ENCODE measurements around the gene TNIK.

DNA sequence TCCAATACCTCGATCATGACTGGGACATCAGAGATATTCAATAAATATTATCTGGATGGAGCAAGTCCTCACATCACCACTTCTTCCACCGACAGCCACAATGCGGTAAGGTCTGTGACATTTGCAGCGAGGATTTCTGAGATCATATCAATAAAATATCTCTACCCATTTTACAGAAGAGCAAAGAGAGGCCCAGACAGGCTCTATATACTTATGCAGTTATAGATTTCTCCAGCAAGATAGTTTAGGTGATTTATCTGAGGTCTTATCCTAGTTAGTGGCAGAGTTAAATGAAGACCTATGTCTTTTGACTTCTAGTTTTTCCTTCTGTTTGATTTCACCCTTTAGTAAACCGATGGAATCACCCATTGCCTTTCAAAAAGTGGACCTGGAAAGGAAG, 81.6 kb downstream of the TNIK start:
- TF ChIP-seq POLR2A (IDR thresholded peaks at IDR 0.05) = no peak
- TF ChIP-seq, protein P1, sequence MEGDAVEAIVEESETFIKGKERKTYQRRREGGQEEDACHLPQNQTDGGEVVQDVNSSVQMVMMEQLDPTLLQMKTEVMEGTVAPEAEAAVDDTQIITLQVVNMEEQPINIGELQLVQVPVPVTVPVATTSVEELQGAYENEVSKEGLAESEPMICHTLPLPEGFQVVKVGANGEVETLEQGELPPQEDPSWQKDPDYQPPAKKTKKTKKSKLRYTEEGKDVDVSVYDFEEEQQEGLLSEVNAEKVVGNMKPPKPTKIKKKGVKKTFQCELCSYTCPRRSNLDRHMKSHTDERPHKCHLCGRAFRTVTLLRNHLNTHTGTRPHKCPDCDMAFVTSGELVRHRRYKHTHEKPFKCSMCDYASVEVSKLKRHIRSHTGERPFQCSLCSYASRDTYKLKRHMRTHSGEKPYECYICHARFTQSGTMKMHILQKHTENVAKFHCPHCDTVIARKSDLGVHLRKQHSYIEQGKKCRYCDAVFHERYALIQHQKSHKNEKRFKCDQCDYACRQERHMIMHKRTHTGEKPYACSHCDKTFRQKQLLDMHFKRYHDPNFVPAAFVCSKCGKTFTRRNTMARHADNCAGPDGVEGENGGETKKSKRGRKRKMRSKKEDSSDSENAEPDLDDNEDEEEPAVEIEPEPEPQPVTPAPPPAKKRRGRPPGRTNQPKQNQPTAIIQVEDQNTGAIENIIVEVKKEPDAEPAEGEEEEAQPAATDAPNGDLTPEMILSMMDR (IDR thresholded peaks at IDR 0.05) = no peak
